GM21737 (cell line): ENCODE measurements around the gene SCAANT1.

Source experiments
- ATAC-seq: cut with Tn5 transposase; IDR thresholded peaks from one replicate; pipeline ENCODE4 v1.9.1; 2021; ENCODE audit warnings: mild to moderate bottlenecking, moderate library complexity; ENCODE audit not compliant: unreplicated experiment

Gene SCAANT1

DNA sequence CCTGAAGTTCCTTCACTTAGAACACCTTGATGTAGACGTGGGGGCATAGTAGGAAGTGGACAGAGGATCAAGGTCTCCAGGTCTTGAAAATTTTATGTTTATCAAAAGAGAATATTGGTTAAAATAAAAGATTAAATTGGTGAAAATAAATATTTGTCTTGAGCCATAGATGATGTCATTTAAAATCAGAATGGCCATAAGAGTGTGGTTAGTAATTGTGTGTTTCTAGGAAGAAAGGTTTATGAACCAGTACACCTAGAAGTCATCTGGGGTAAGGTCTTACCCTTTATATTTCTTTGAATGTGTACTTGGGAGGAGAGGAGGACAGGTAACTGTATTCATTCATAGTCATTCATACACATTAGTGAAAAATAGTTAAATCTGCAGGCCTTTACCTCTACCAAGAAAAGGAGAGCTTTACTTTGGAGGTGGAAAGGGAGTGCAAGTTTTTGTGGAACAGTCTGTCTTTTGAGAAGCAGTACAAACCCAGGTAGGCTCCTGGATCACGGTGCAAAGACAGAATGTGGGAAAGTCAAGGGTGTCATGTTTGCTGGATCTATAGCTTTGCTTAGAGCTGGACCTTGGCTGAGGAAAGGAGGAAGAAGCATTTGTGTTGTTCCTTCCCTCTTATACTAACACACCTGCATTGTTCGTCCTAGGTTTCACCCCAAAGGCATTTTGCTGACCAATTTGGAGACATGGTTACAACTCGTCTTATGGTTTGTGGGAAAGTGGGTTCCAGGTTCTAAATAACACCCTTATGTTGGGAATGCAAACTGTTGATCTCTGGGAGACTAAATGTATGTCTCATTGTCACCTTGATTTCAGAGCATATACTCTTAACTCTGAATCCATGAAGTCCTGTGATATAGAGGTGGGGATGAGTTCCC is 6.2 kb downstream of the SCAANT1 start:
- no peak for ATAC-seq

DNA sequence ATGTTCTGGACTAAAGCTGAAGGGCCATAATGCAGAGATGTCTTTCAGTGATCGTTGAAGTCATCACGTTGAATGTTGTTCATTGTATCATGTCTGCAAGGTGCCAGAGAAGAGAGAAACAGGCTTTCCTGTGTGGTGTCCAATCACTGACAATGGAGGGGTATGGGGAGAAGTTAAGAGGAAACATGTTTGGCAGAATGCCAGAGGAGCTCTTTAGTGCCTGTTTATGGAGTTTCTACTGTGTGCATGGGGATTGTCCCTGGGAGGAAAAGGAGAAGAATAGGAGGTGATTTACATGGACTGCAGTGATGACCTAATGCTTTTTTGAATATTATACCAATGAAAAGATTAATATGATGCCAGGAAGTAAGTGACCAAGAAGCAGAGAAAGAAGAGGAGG is 11.7 kb downstream of the SCAANT1 start:
- ATAC-seq = no peak

- ATAC-seq = no peak
Measured at GRCh38 chr3:63900010-63900409, 12.2 kb downstream of the SCAANT1 start.

- peak; percentile 51 for ATAC-seq
Measured at GRCh38 chr3:63896332-63897030, 15.7 kb downstream of the SCAANT1 start.

- no peak for ATAC-seq
Measured at GRCh38 chr3:63895422-63896189, 16.6 kb downstream of the SCAANT1 start.

- ATAC-seq = no peak
Measured at GRCh38 chr3:63892773-63893352, 19.3 kb downstream of the SCAANT1 start.

- ATAC-seq = no peak
Measured at GRCh38 chr3:63891518-63891917, 20.7 kb downstream of the SCAANT1 start.

DNA sequence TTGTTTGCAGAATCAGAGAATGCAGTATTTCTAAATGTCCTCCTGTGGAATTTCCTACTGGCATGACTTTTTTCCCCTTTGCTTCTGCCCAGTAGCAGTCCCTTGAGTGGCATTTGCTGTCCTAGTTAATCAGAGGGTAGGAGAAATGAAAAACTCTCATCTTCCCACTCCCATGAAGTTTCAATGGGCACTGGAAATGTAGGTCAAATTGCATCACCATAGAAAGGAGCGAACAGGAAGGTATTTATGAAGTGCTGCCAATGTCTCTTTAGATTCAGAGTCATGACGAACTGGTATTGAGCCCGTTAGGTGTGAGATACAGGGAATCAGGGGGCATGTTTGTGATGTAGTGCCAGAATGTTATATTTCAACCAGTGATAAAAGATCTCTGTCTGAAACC is 25.3 kb downstream of the SCAANT1 start:
- no peak for ATAC-seq

- no peak for ATAC-seq
Measured at GRCh38 chr3:63880653-63881052, 31.5 kb downstream of the SCAANT1 start.

DNA sequence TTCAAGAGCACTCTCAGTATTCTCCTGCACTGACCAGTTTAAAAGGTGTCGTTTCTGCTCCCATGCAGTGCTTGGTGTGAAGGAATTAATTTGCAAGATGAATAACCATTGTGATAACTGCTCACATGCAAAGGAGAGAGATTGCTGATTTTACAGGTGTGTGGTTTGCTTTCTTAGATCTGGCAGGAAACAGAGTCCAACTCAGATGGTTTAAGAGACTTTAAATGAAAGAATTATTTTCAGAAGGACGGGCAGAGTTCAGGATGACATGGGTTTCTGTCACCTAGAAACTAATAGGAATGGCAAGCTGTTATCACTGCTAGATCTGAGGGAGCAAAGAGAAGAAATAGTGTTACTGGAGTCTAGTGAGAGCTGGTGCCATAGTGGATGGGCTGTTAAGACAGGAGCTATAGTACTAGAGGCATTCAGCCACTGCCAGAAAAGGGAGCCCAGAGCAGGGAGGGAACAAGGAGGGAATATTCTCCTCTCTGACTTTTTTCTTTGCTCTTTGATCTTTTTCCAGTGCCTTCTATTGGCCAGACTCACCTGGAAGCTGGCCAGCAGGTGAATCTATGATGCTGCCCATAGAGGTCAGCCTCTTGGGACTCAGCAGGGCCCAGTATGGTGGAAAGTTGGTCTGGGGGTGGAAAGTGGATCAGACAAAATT is 33.7 kb downstream of the SCAANT1 start:
- ATAC-seq = no peak

GRCh38 chr3:63877737-63878393 is 34.3 kb downstream of the SCAANT1 start:
- no peak for ATAC-seq

- no peak for ATAC-seq
Measured at GRCh38 chr3:63876260-63876659, 35.9 kb downstream of the SCAANT1 start.

DNA sequence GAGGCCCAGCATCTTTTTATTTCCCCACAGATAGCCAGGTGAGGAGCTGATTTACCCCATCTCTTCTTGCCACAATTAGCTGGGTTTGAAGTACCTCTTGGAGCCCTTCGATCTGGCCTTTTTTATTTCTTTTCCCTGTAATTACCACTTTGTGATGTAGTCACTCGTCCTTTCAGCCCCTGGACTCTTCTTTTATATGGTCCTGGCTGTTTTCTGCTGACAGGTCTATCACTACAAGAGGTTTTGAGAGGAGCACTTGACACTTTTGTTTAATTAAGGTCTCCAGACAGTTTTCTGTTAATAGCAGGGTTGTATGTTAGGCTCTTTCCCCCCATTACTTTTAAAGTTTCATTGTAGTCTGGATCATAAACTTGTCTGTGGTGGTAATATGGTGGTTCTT is 36.7 kb downstream of the SCAANT1 start:
- ATAC-seq = no peak

- ATAC-seq = no peak
Measured at GRCh38 chr3:63874769-63875168, 37.4 kb downstream of the SCAANT1 start.

DNA sequence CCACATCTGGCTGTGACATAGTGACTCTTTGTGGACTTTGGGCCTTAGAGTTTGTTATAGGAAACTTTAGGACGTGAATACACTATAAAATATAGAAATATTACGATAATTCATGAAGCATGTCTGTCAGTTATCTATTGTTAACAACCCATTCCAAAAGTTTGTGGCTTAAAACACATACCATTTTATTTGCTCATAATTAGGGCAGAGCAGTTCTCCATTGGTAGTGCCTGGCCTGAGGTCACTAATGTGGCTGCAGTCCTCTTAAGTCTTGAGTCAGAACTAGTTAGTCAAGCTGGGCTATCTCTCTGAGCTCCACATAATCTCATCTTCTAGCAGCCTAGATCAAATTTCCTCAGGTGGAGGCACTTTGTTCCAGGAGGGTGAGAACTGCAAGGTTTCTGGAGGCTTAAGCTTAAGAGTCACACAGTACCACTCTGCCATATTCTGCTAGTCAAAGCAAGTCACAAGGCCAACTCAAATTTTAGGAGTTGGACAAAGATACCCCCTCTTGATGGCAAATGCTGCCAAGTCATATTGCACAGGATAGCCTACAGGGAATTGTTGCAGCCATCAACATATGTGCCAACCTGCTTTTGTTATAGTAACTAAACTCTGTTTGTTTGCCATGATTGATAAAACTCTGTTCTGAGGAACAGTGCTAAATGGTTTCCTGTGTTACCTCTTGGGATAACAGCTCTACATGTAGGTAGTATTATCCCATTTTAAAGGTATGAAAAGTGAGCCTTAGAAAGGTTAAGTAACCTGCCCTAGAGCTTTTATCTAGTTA is 39.9 kb downstream of the SCAANT1 start:
- no peak for ATAC-seq

DNA sequence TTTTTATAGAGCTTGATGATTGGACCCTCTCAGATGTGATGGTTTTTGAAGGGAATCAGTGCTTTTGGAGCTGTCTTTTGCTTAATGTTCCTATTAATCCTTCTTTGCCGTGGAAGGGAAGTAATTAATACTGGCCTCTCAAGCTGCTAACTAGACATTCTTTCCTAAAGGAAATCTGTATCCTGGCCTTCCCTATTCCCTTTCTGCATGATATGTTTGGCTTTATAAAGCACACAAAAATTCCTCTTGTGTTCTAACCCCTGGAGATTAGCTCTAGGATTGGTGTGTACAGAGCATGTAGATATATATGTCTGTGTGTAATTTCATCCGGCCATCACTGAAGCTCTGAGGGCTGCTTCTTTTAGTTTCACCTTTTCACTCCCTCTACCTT is 41.6 kb downstream of the SCAANT1 start:
- no peak for ATAC-seq

DNA sequence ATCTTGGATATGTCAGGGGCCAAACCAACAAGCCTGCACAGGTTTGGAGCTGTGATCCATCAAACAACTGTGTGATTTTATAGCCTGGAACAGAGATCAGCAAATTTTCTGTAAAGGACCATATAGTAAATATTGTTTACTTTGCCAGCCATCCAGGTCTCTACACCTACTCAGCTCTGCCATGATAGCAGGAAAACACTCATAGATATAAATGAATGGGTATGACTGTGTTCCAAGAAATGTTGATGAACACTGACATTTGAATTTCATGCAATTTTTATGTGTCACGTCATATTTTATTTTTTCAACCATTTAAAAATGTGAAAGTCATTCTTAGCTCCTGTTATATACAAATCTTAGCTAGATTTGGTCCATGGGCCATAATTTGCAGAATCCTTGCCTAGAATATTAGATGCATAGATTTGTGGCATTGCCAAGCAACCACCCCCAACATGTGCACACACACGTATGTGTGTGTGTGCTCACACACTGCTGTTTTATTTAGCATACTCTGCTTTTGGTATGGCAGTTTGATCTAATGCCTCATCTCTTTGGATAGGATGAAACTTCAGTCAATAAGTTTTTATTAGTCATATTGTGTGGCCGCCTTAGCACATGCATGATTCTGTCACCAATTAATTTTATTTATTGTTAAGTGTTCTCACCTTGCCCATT is 42.1 kb downstream of the SCAANT1 start:
- ATAC-seq = no peak

DNA sequence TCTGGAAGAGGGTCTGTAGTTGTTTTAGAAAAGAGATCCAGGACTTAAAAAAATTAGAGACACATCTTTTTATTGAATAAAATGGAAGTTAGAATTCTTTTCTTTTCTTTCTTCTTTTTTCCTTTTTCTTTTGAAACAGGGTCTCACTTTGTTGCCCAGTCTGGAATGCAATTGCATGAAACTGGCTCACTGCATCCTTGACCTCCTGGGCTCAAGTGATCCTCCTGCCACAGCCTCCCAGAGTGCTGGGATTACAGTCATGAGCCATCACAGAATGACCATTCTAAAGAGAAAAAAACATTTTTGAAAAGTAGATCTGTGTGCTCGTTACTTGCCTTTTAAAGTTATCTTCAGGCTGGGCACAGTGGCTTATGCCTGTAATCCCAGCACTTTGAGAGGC is 45.0 kb downstream of the SCAANT1 start:
- no peak for ATAC-seq

- ATAC-seq = no peak
Measured at GRCh38 chr3:63864965-63865327, 47.2 kb downstream of the SCAANT1 start.
